Liver (tissue), 3 donors: ENCODE results near the gene PLXDC1.

ENCODE experiments used
- ATF3 ChIP-seq: IDR thresholded peaks from 2 replicates; pipeline ENCODE4 v1.6.1; 2016; ENCODE audit warnings: antibody characterized with exemption
- CTCF ChIP-seq: fragments of 150-350 bp; IDR thresholded peaks from 2 replicates; pipeline ENCODE4 v1.5.1; 2017; ENCODE audit warnings: improper control_type of control experiment, low read depth, low read length; ENCODE audit not compliant: missing input control
- EGR1 ChIP-seq, 2 donors: IDR thresholded peaks; 2 replicates each; pipeline ENCODE4 v1.6.1; 2016 to 2018; ENCODE audit warnings: antibody characterized with exemption in 2 of 2, low read depth in 2 of 2
- GABPA ChIP-seq, 2 donors: IDR thresholded peaks in 1 of 2; conservative IDR thresholded peaks in 1 of 2; 2 replicates each; pipeline ENCODE4 v1.6.1; 2016; ENCODE audit warnings: antibody characterized with exemption in 2 of 2, mild to moderate bottlenecking in 1 of 2, moderate library complexity in 1 of 2
- JUND ChIP-seq, 2 donors: IDR thresholded peaks; 2 replicates each; pipeline ENCODE4 v1.6.1; 2016; ENCODE audit warnings: antibody characterized with exemption in 2 of 2
- MAX ChIP-seq: IDR thresholded peaks from 2 replicates; pipeline ENCODE4 v1.6.1; 2016; ENCODE audit warnings: antibody characterized with exemption
- RAD21 ChIP-seq, 2 donors: IDR thresholded peaks; 2 replicates each; pipeline ENCODE4 v1.6.1; 2016; ENCODE audit warnings: antibody characterized with exemption in 2 of 2, mild to moderate bottlenecking in 2 of 2
- REST ChIP-seq: IDR thresholded peaks from 2 replicates; pipeline ENCODE4 v1.6.1; 2016; ENCODE audit warnings: antibody characterized with exemption, mild to moderate bottlenecking
- RXRA ChIP-seq, 2 donors: IDR thresholded peaks; 2 replicates each; pipeline ENCODE4 v1.6.1; 2017 to 2018; ENCODE audit warnings: antibody characterized with exemption in 2 of 2, mild to moderate bottlenecking in 1 of 2
- SP1 ChIP-seq: IDR thresholded peaks from 2 replicates; pipeline ENCODE4 v1.6.1; 2018; ENCODE audit warnings: antibody characterized with exemption, mild to moderate bottlenecking
- TAF1 ChIP-seq: conservative IDR thresholded peaks from 2 replicates; pipeline ENCODE4 v1.6.1; 2016; ENCODE audit warnings: antibody characterized with exemption, mild to moderate bottlenecking
- YY1 ChIP-seq: IDR thresholded peaks from 2 replicates; pipeline ENCODE4 v1.6.1; 2016; ENCODE audit warnings: antibody characterized with exemption, mild to moderate bottlenecking
- ZBTB33 ChIP-seq: IDR thresholded peaks from 2 replicates; pipeline ENCODE4 v1.6.1; 2016; ENCODE audit warnings: antibody characterized with exemption
- donor health status: healthy.
- donor health status: healthy.

GRCh38 chr17:39200070-39200879 lies 48.8 kb upstream of the PLXDC1 start, which contains the start of gene RPL19:
- TF ChIP-seq CTCF = no peak
- no peak for TF ChIP-seq ATF3
- TF ChIP-seq REST = peak; percentile 77
- peak in 1 of 2 donors; percentile 84 for TF ChIP-seq GABPA (IDR thresholded peaks at IDR 0.05 in 1 of 2, conservative IDR thresholded peaks at IDR 0.05 in 1 of 2)
- no peak for TF ChIP-seq JUND (IDR thresholded peaks at IDR 0.05)
- TF ChIP-seq TAF1 = peak; percentile 63
- peak; percentile 12 to 18 for TF ChIP-seq RAD21 (IDR thresholded peaks at IDR 0.05)
- TF ChIP-seq MAX = peak; percentile 73
- TF ChIP-seq ZBTB33 = no peak
- TF ChIP-seq EGR1 (IDR thresholded peaks at IDR 0.05; ENCODE audit: low read depth in 2 of 2) = no peak
- peak; percentile 85 for TF ChIP-seq YY1
- peak; percentile 49 for TF ChIP-seq SP1
- TF ChIP-seq RXRA (IDR thresholded peaks at IDR 0.05) = no peak
